K562 (cell line): ENCODE results near the gene MUC5AC. TPM values are rescaled to one million over a fixed set of nuclear protein-coding genes. Genes with fewer than 3 reads are reported as not detected.

Source experiments
- ATAC-seq: fragments of 200-7000 bp; cut with Tn5 transposase; 3 replicates; pipeline ENCODE4 v1.9.1; 2020; ENCODE audit warnings: moderate library complexity
- BruUV-seq: library from RNA; stranded (reverse); fragments of 400-500 nt; replicated peaks from 2 replicates; lab custom pipeline; 2021; lab: Mats Ljungman, UMichigan
- CTCF ChIA-PET: fragments of 300-600 bp; formaldehyde crosslinking; extraction: SDS; loops from one replicate; lab custom pipeline; 2021; ENCODE audit warnings: low intra/inter-chr PET ratio; lab: Yijun Ruan, JAX
- POLR2A ChIA-PET: fragments of 300-600, 350-650 bp; sonication (Branson Sonifier 250); formaldehyde crosslinking; extraction: SDS; loops from one replicate; lab custom pipeline; 2021; ENCODE audit warnings: antibody characterized with exemption, inconsistent platforms; lab: Yijun Ruan, JAX
- DNase-seq, 4 experiments: peaks; one replicate each; pipeline versions ENCODE4 v3.0.0 to v3.0.0-alpha.2; 2011 to 2018; ENCODE audit warnings: low spot score in 3 of 4, mixed read lengths in 3 of 4; ENCODE audit errors: extremely low read depth in 1 of 4
- FAIRE-seq: peaks from 2 replicates; lab custom pipeline; 2011; peaks lifted over from hg19 to GRCh38; lab: Jason Lieb, UNC
- H2AFZ ChIP-seq: 2 replicates; pipeline ENCODE4 v1.6.0; 2011; ENCODE audit warnings: low read depth, low read length, control low read depth, inconsistent platforms
- H3K27ac ChIP-seq: fragments of 200-600 bp; 3 replicates; pipeline ENCODE4 v1.8.0; 2011; ENCODE audit warnings: low read depth, mild to moderate bottlenecking, control low read depth, inconsistent platforms, low read length, moderate library complexity, mixed read lengths; ENCODE audit errors: extremely low read depth
- H3K27me3 ChIP-seq, 2 experiments: fragments of 300-600 bp in 1 of 2; 2 replicates in 1 of 2; 3 replicates in 1 of 2; pipeline versions ENCODE4 v1.6.0 to v1.8.0; 2011; ENCODE audit warnings: inconsistent platforms in 2 of 2, low read length in 2 of 2, mild to moderate bottlenecking in 1 of 2, mixed read lengths in 1 of 2, moderate library complexity in 1 of 2; ENCODE audit not compliant: control insufficient read depth in 2 of 2, insufficient read depth in 2 of 2
- H3K36me3 ChIP-seq: fragments of 300-600 bp; 3 replicates; pipeline ENCODE4 v1.8.0; 2011; ENCODE audit warnings: mild to moderate bottlenecking, low read length, inconsistent platforms; ENCODE audit not compliant: control insufficient read depth, insufficient read depth
- H3K4me1 ChIP-seq, 2 experiments: fragments of 200-600 bp in 1 of 2; replicated peaks in 1 of 2; 2 replicates in 1 of 2; 3 replicates in 1 of 2; pipeline versions ENCODE4 v1.5.1 to v1.8.0; 2011; ENCODE audit warnings: inconsistent platforms in 2 of 2, low read length in 2 of 2, mild to moderate bottlenecking in 1 of 2, mixed read lengths in 1 of 2, moderate library complexity in 1 of 2; ENCODE audit not compliant: control insufficient read depth in 2 of 2, insufficient read depth in 2 of 2
- H3K4me2 ChIP-seq: 2 replicates; pipeline ENCODE4 v1.6.1; 2011; ENCODE audit warnings: low read length, control low read depth, inconsistent platforms, mixed read lengths; ENCODE audit not compliant: insufficient read depth
- H3K4me3 ChIP-seq: fragments of 200-600 bp; sonication (generic), shearing (Covaris generic); 2 replicates; pipeline ENCODE4 v1.5.1; 2016; ENCODE audit warnings: control low read depth, inconsistent platforms
- H3K79me2 ChIP-seq: fragments of 200-600 bp; 3 replicates; pipeline ENCODE4 v1.8.0; 2011; ENCODE audit warnings: low read length, inconsistent platforms; ENCODE audit not compliant: control insufficient read depth, insufficient read depth
- H3K9ac ChIP-seq, 2 experiments: 2 replicates each; pipeline versions ENCODE4 v1.6.0 to v1.6.1; 2011; ENCODE audit warnings: low read depth in 2 of 2, low read length in 2 of 2, control low read depth in 1 of 2, inconsistent platforms in 1 of 2, mild to moderate bottlenecking in 1 of 2, mixed read lengths in 1 of 2; ENCODE audit not compliant: insufficient read depth in 1 of 2
- H3K9me1 ChIP-seq: one replicate; pipeline ENCODE4 v1.6.0; 2011; ENCODE audit warnings: inconsistent platforms, mild to moderate bottlenecking, low read length, moderate library complexity; ENCODE audit not compliant: control insufficient read depth, insufficient read depth
- H3K9me3 ChIP-seq: replicated peaks from 2 replicates; pipeline ENCODE4 v1.5.1; 2011; ENCODE audit warnings: low read depth, low read length, inconsistent platforms; ENCODE audit not compliant: control insufficient read depth, insufficient read depth
- H4K20me1 ChIP-seq: replicated peaks from 2 replicates; pipeline ENCODE4 v1.6.1; 2011; ENCODE audit warnings: low read length, inconsistent platforms, mixed read lengths; ENCODE audit not compliant: control insufficient read depth, insufficient read depth
- ATF1 ChIP-seq, 2 experiments: fragments of 450-650 bp in 1 of 2; IDR thresholded peaks; 2 replicates each; pipeline ENCODE4 v1.6.1; 2016; ENCODE audit warnings: missing compliant biosample characterization in 1 of 2, missing genetic modification characterization in 1 of 2
- HMG20A ChIP-seq: fragments of 450-650 bp; formaldehyde crosslinking; conservative IDR thresholded peaks from 2 replicates; pipeline ENCODE4 v1.4.0; 2020; ENCODE audit warnings: mild to moderate bottlenecking, mixed read lengths
- KDM4B ChIP-seq, 2 experiments: fragments of 450-650 bp in 1 of 2; sonication (generic) in 1 of 2; IDR thresholded peaks; 2 replicates each; pipeline ENCODE4 v1.6.1; 2016 to 2017; ENCODE audit warnings: borderline replicate concordance in 2 of 2, antibody characterized with exemption in 1 of 2, low read depth in 1 of 2, mild to moderate bottlenecking in 1 of 2
- KLF13 ChIP-seq: fragments of 450-650 bp; IDR thresholded peaks from 2 replicates; pipeline ENCODE4 v1.6.1; 2016; ENCODE audit warnings: missing genetic modification characterization, low read depth, mild to moderate bottlenecking, missing compliant biosample characterization, moderate library complexity, borderline replicate concordance
- PHF21A ChIP-seq: fragments of 450-650 bp; IDR thresholded peaks from 2 replicates; pipeline ENCODE4 v1.6.1; 2017; ENCODE audit warnings: low read depth, borderline replicate concordance
- POLR3G ChIP-seq: IDR thresholded peaks from 2 replicates; pipeline ENCODE4 v1.6.1; 2011; ENCODE audit not compliant: insufficient read length, insufficient replicate concordance; ENCODE audit errors: extremely low read depth
- PRMT5 ChIP-seq: sonication (generic); formaldehyde crosslinking; IDR thresholded peaks from 2 replicates; pipeline ENCODE4 v1.5.0; 2020; ENCODE audit warnings: missing genetic modification reagents
- SAP30 ChIP-seq: fragments of 200-600 bp; sonication (generic); IDR thresholded peaks from 2 replicates; pipeline ENCODE4 v1.6.1; 2012; ENCODE audit warnings: borderline replicate concordance, low read depth, mild to moderate bottlenecking, moderate library complexity, low read length, control low read depth, inconsistent platforms; ENCODE audit not compliant: insufficient read depth, poor library complexity, severe bottlenecking
- SP1 ChIP-seq: sonication (generic); formaldehyde crosslinking; IDR thresholded peaks from 2 replicates; pipeline ENCODE4 v1.8.1; 2022; ENCODE audit warnings: mild to moderate bottlenecking, missing genetic modification reagents
- ZNF347 ChIP-seq: fragments of 450-650 bp; formaldehyde crosslinking; IDR thresholded peaks from 2 replicates; pipeline ENCODE4 v1.4.0; 2020; ENCODE audit warnings: low read depth, mild to moderate bottlenecking, moderate library complexity
- WGBS: fragments of 100-300 bp; shearing (Covaris generic); methylation state at CpG from one replicate; pipeline ENCODE4 v1.1.6; 2016; ENCODE audit warnings: low coverage, mixed read lengths; ENCODE audit not compliant: insufficient coverage; ENCODE audit errors: missing lambda C conversion rate; 5-methylcytosine and 5-hydroxymethylcytosine counted together
- in situ Hi-C: fragments of 300-500 bp; cut with MboI; formaldehyde crosslinking; loops from 4 replicates; pipeline ENCODE4 v1.15.0; 2018; ENCODE audit warnings: inconsistent platforms, mixed read lengths
- intact Hi-C: fragments of 100-400 bp; cut with micrococcal nuclease; formaldehyde crosslinking; loops from 2 replicates; pipeline ENCODE4 v1.14.2; 2022
- polyA plus RNA-seq, 8 experiments: library from polyadenylated mRNA; depleted of rRNA in 4 of 8; stranded (reverse) in 5 of 8; unstranded in 3 of 8; fragments of >200 nt; fragmentation: Nextera tagmentation in 2 of 8; fragmentation: Illumina TruSeq in 1 of 8; extraction: Ambion mirVana in 2 of 8; extraction: Trizol in 1 of 8; gene quantifications; 2 replicates each; pipeline versions ENCODE4 v1.2.1 to v1.2.3, GENCODE V29; 2011 to 2014; ENCODE audit warnings: inconsistent platforms in 1 of 8, missing spikeins in 1 of 8
- total RNA-seq, 7 experiments: library from RNA; depleted of rRNA in 6 of 7; stranded (reverse); fragments of >200 nt in 6 of 7; fragmentation: Illumina TruSeq in 2 of 7; extraction: Trizol in 2 of 7; gene quantifications; 2 replicates each; pipeline versions ENCODE4 v1.2.1 to v1.2.3, GENCODE V29; 2011 to 2021; ENCODE audit warnings: low replicate concordance in 1 of 7
- TF ChIP-seq, protein P1 (sequence below): fragments of 450-650 bp; IDR thresholded peaks from 2 replicates; pipeline ENCODE4 v1.6.1; 2016
- TF ChIP-seq, protein P2 (sequence below): fragments of 450-650 bp; IDR thresholded peaks from 2 replicates; pipeline ENCODE4 v1.6.1; 2018; ENCODE audit warnings: mild to moderate bottlenecking, low read depth; ENCODE audit not compliant: partially characterized antibody
- TF ChIP-seq, protein P3 (sequence below), 3 experiments: fragments of 200-800 bp in 1 of 3; fragments of 250-450 bp in 1 of 3; fragments of 450-650 bp in 1 of 3; sonication (Bioruptor Pico) in 1 of 3; sonication (Bioruptor generic) in 1 of 3; formaldehyde crosslinking in 1 of 3; IDR thresholded peaks; 2 replicates each; pipeline versions ENCODE4 v1.6.1 to v1.8.0; 2016 to 2022; ENCODE audit warnings: mild to moderate bottlenecking in 2 of 3, missing genetic modification characterization in 2 of 3, missing compliant biosample characterization in 1 of 3, moderate library complexity in 1 of 3

Gene MUC5AC
- total and polyA plus RNA-seq, 9 of the 15 experiments (the other 6 are each of a cell fraction or from before 2014, with no cell fraction given), result not detected

DNA sequence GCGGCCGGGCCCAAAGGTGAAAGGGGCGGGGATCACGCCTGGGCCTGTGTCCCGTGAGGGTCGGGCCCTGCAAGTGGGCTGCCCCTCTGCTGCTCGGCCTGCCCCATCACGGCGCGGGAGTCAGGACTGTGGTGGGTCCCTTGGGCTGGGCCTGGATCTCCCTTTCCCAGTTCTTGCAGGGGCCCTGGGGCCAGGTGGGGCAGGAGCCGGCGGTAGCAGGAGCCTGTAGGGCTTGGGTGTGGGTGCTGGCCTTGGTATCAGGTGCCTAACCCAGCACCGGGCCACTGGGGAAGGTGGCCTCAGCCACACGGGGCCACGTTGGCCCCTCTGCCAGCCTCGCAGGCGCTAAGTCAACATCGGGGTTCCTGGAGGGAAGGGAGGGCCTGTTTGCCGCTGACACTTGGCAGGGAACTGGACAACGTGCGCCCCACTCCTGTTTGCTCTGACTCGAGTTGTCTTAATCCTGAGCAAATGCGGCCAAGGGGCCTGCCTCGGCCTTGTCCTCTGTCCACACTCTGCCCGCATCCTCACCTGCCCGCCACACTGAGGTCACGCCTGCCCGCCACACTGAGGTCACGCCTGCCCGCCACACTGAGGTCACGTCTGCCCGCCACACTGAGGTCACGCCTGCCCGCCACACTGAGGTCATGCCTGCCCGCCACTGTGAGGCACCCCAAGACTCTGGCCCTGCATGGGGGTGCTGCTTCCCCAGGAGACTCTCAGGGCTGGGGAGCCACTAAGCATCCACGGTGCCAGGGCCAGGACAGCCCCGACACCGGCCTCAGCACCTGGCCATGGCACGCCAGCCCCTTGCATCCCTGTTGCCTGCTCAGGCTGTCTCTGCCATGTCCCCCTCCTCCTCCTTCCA lies 50.9 kb downstream of the MUC5AC start:
- WGBS, result 13% methylated on average over 29 of the region's 39 CpGs
- ChIA-PET POLR2A (interaction anchor here (0.7 kb wide), 1 partner anchor 13 kb away, joined by 3 read pairs; no protein-coding TSS in a partner anchor), CTCF (no interaction called here)
- H3K4me2 ChIP-seq, result no peak overlapping the region
- no peak overlapping the region for H3K9ac ChIP-seq
- no peaks in the 10 kb centered on the region for H4K20me1 ChIP-seq
- peaks cover 0 to 40% of the 10 kb centered on the region in 2 experiments; a peak in 1 of 5 replicates for H3K4me1 ChIP-seq
- DNase-seq (no peak), FAIRE-seq (no peak), ATAC-seq (no peak)
- no peaks in the 10 kb centered on the region for H3K36me3 ChIP-seq
- no peak overlapping the region for H2AFZ ChIP-seq
- BruUV-seq, result no TSS peak
- no peak overlapping the region for H3K4me3 ChIP-seq
- in situ Hi-C loops, result no loop called here
- H3K27me3 ChIP-seq, result peaks cover 3 to 53% of the 10 kb centered on the region in 2 experiments; a peak in 3 of 5 replicates
- no peak overlapping the region for H3K27ac ChIP-seq
- intact Hi-C loops, result no loop called here
- no peaks in the 10 kb centered on the region for H3K9me1 ChIP-seq
- H3K9me3 ChIP-seq, result no peaks in the 10 kb centered on the region
- H3K79me2 ChIP-seq, result no peaks in the 10 kb centered on the region
- TF ChIP-seq, protein P1, sequence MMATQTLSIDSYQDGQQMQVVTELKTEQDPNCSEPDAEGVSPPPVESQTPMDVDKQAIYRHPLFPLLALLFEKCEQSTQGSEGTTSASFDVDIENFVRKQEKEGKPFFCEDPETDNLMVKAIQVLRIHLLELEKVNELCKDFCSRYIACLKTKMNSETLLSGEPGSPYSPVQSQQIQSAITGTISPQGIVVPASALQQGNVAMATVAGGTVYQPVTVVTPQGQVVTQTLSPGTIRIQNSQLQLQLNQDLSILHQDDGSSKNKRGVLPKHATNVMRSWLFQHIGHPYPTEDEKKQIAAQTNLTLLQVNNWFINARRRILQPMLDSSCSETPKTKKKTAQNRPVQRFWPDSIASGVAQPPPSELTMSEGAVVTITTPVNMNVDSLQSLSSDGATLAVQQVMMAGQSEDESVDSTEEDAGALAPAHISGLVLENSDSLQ, result no peak
- TF ChIP-seq HMG20A (CRISPR knock-in tag) (no peak), SP1 (CRISPR knock-in tag) (no peak), POLR3G (no peak), ZNF347 (CRISPR knock-in tag) (no peak), PHF21A (no peak), SAP30 (no peak), ATF1 (CRISPR knock-in tag; IDR thresholded peaks at IDR 0.05) (no peak), ATF1 (tag; IDR thresholded peaks at IDR 0.05) (no peak), KDM4B (IDR thresholded peaks at IDR 0.05; ENCODE audit: borderline replicate concordance in 2 of 2, low read depth in 1 of 2) (no peak), PRMT5 (CRISPR knock-in tag) (no peak), KLF13 (tag) (no peak)
- TF ChIP-seq, protein P2, sequence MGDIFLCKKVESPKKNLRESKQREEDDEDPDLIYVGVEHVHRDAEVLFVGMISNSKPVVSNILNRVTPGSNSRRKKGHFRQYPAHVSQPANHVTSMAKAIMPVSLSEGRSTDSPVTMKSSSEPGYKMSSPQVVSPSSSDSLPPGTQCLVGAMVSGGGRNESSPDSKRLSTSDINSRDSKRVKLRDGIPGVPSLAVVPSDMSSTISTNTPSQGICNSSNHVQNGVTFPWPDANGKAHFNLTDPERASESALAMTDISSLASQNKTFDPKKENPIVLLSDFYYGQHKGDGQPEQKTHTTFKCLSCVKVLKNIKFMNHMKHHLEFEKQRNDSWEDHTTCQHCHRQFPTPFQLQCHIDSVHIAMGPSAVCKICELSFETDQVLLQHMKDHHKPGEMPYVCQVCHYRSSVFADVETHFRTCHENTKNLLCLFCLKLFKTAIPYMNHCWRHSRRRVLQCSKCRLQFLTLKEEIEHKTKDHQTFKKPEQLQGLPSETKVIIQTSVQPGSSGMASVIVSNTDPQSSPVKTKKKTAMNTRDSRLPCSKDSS, result no peak
- TF ChIP-seq, protein P3, sequence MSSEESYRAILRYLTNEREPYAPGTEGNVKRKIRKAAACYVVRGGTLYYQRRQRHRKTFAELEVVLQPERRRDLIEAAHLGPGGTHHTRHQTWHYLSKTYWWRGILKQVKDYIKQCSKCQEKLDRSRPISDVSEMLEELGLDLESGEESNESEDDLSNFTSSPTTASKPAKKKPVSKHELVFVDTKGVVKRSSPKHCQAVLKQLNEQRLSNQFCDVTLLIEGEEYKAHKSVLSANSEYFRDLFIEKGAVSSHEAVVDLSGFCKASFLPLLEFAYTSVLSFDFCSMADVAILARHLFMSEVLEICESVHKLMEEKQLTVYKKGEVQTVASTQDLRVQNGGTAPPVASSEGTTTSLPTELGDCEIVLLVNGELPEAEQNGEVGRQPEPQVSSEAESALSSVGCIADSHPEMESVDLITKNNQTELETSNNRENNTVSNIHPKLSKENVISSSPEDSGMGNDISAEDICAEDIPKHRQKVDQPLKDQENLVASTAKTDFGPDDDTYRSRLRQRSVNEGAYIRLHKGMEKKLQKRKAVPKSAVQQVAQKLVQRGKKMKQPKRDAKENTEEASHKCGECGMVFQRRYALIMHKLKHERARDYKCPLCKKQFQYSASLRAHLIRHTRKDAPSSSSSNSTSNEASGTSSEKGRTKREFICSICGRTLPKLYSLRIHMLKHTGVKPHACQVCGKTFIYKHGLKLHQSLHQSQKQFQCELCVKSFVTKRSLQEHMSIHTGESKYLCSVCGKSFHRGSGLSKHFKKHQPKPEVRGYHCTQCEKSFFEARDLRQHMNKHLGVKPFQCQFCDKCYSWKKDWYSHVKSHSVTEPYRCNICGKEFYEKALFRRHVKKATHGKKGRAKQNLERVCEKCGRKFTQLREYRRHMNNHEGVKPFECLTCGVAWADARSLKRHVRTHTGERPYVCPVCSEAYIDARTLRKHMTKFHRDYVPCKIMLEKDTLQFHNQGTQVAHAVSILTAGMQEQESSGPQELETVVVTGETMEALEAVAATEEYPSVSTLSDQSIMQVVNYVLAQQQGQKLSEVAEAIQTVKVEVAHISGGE (CRISPR knock-in tag; IDR thresholded peaks at IDR 0.05), result no peak
